ENCODE results near the gene SEC14L2. TPM values are rescaled to one million over a fixed set of nuclear protein-coding genes. Genes with fewer than 3 reads are reported as not detected.
A peak's percentile ranks its signal among the peaks of the same experiment; 100 is the strongest.

The SEC14L2 gene
- total and polyA plus RNA-seq, 2 donors (not counting 1 experiment from before 2014, with no cell fraction given), result 0.24 to 0.67 TPM

- POLR2A ChIA-PET, result interaction anchor here (0.6 to 3.0 kb wide), 9 partner anchors 16 to 68 kb away, joined by 3 to 27 read pairs (median 4); partner anchors contain the start of genes CASTOR1 and TBC1D10A
- Histone ChIP-seq H3K27ac (ENCODE audit: low read length in 2 of 2) (peak within 1 kb of the TSS; percentile 90 to 97), H4K20me1 (ENCODE audit: control insufficient read depth, insufficient read depth, low read length, poor library complexity, severe bottlenecking) (peaks cover 48% of the 10 kb centered on the region)
Measured at GRCh38 chr22:30356449-30357235, 40.2 kb upstream of the SEC14L2 start, which contains the start of the genes CCDC157 and SF3A1. Gene CCDC157, plus strand, starts transcription at chr22:30357007. Its CDS starts 8,994 bp downstream, at chr22:30366001. Gene SF3A1, minus strand, starts transcription at chr22:30356894. Its CDS starts 102 bp downstream, at chr22:30356792.

More at GRCh38 chr22:30356449-30357235, 40.2 kb upstream of the SEC14L2 start, which contains the start of the genes CCDC157 and SF3A1:
- Histone ChIP-seq H3K36me3 (replicated peaks in 1 of 2; ENCODE audit: control extremely low read depth in 1 of 2, control insufficient read depth in 1 of 2, extremely low read depth in 1 of 2, insufficient read depth in 2 of 2, low read length in 1 of 2) (peaks cover 0 to 19% of the 10 kb centered on the region in 2 experiments), H3K9me3 (ENCODE audit: control extremely low read depth in 1 of 3, control insufficient read depth in 2 of 3, insufficient read depth in 1 of 3, low read length in 2 of 3) (no peaks in the 10 kb centered on the region), H3K4me2 (replicated peaks; ENCODE audit: low read depth, low read length, poor library complexity, severe bottlenecking) (peak within 1 kb of the TSS; percentile 84), H2AFZ (ENCODE audit: insufficient read depth, low read depth, low read length, poor library complexity, severe bottlenecking) (peak within 1 kb of the TSS; percentile 79), H3K9ac (ENCODE audit: low read length) (peak within 1 kb of the TSS; percentile 98), H3K4me3 (ENCODE audit: control extremely low read depth in 1 of 5, extremely low read depth in 1 of 5, insufficient read depth in 1 of 5, low read depth in 2 of 5, low read length in 4 of 5) (peak within 1 kb of the TSS; percentile 92 to 98 (median 96)), H3K4me1 (ENCODE audit: control insufficient read depth in 2 of 2, insufficient read depth in 2 of 2, low read length in 2 of 2) (peaks cover 24 to 35% of the 10 kb centered on the region in 2 donors), H3K79me2 (ENCODE audit: control insufficient read depth, insufficient read depth, low read length) (peaks cover 62% of the 10 kb centered on the region), H3K27me3 (replicated peaks in 1 of 4; ENCODE audit: control extremely low read depth in 1 of 4, control insufficient read depth in 3 of 4, insufficient read depth in 4 of 4, low read length in 3 of 4) (no peaks in the 10 kb centered on the region)
- DNase-seq (peak; percentile 95), ATAC-seq (ENCODE audit: low read depth) (peak; percentile 88)
- intact Hi-C loops (cut with micrococcal nuclease), result loop anchor here (1.0 to 2.0 kb wide), 5 partner anchors 29 to 90 kb away; partner anchors contain the start of genes CASTOR1, OSM and RNF215
- Mint-ChIP-seq H3K4me1 (peaks cover 42% of the 10 kb centered on the region), H3K4me3 (peak within 1 kb of the TSS; percentile 91), H3K27me3 (no peaks in the 10 kb centered on the region), H3K9me3 (ENCODE audit: insufficient read depth) (no peaks in the 10 kb centered on the region), H3K27ac (peak within 1 kb of the TSS; percentile 91)
- under 1% methylated on average over 91 of the region's 91 CpGs for WGBS (ENCODE audit: insufficient coverage)
- TF ChIP-seq CTCF (IDR thresholded peaks at IDR 0.05) (no peak), EZH2 (IDR thresholded peaks at IDR 0.05; ENCODE audit: borderline replicate concordance, insufficient read depth, low read depth, low read length, poor library complexity, severe bottlenecking) (no peak)
- CTCF ChIA-PET, result interaction anchor here (0.6 to 12.3 kb wide), 13 partner anchors 9 to 249 kb away, joined by 3 to 169 read pairs (median 4); partner anchors contain the start of genes CASTOR1, RNF215 and TBC1D10A
